Testis (tissue), 2 donors: ENCODE data around the gene ARL8A.

Experiments
- POLR2A ChIP-seq: fragments of 450-650 bp; IDR thresholded peaks from one replicate; pipeline ENCODE4 v1.6.1; 2017; ENCODE audit warnings: antibody characterized with exemption, mild to moderate bottlenecking, moderate library complexity
- TF ChIP-seq, protein P1 (sequence below), 3 experiments: fragments of 450-650 bp in 2 of 3; fragments of 200-600 bp in 1 of 3; sonication (generic) in 1 of 3; IDR thresholded peaks; one replicate each; pipeline ENCODE4 v1.5.1; 2016 to 2019; ENCODE audit warnings: antibody characterized with exemption in 3 of 3, mild to moderate bottlenecking in 2 of 3, moderate library complexity in 1 of 3

GRCh38 chr1:202170726-202171125, 26.2 kb upstream of the ARL8A start:
- TF ChIP-seq, protein P1, sequence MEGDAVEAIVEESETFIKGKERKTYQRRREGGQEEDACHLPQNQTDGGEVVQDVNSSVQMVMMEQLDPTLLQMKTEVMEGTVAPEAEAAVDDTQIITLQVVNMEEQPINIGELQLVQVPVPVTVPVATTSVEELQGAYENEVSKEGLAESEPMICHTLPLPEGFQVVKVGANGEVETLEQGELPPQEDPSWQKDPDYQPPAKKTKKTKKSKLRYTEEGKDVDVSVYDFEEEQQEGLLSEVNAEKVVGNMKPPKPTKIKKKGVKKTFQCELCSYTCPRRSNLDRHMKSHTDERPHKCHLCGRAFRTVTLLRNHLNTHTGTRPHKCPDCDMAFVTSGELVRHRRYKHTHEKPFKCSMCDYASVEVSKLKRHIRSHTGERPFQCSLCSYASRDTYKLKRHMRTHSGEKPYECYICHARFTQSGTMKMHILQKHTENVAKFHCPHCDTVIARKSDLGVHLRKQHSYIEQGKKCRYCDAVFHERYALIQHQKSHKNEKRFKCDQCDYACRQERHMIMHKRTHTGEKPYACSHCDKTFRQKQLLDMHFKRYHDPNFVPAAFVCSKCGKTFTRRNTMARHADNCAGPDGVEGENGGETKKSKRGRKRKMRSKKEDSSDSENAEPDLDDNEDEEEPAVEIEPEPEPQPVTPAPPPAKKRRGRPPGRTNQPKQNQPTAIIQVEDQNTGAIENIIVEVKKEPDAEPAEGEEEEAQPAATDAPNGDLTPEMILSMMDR (IDR thresholded peaks at IDR 0.05) = no peak
- no peak for TF ChIP-seq POLR2A
